Measurements from ENCODE around the gene FAM222A.

FAM222A gene

GRCh38 chr12:109725321-109726105 lies 11.9 kb downstream of the FAM222A start:
- no peak for DNase-seq (ENCODE audit: low spot score)

- no peak for DNase-seq (ENCODE audit: low spot score)
Observed at GRCh38 chr12:109726106-109726497, 12.5 kb downstream of the FAM222A start.

GRCh38 chr12:109726511-109727038 lies 12.9 kb downstream of the FAM222A start:
- no peak for DNase-seq (ENCODE audit: low spot score)

- no peak for DNase-seq (ENCODE audit: low spot score)
Observed at GRCh38 chr12:109727039-109727723, 13.6 kb downstream of the FAM222A start.

GRCh38 chr12:109727746-109728726 lies 14.4 kb downstream of the FAM222A start:
- no peak for DNase-seq (ENCODE audit: low spot score)

GRCh38 chr12:109728921-109729320 lies 15.3 kb downstream of the FAM222A start:
- no peak for DNase-seq (ENCODE audit: low spot score)

- no peak for DNase-seq (ENCODE audit: low spot score)
Observed at GRCh38 chr12:109729371-109729781, 15.8 kb downstream of the FAM222A start.

- DNase-seq (ENCODE audit: low spot score) = no peak
Observed at GRCh38 chr12:109729801-109730200, 16.2 kb downstream of the FAM222A start.

- DNase-seq (ENCODE audit: low spot score) = no peak
Observed at GRCh38 chr12:109730306-109731145, 16.9 kb downstream of the FAM222A start.

GRCh38 chr12:109731231-109731731 lies 17.7 kb downstream of the FAM222A start:
- DNase-seq (ENCODE audit: low spot score) = no peak

- no peak for DNase-seq (ENCODE audit: low spot score)
Observed at GRCh38 chr12:109731806-109732205, 18.2 kb downstream of the FAM222A start.

- no peak for DNase-seq (ENCODE audit: low spot score)
Observed at GRCh38 chr12:109732321-109733305, 19.0 kb downstream of the FAM222A start.

GRCh38 chr12:109734219-109735000 lies 20.8 kb downstream of the FAM222A start:
- peak; percentile 68 for DNase-seq (ENCODE audit: low spot score)

GRCh38 chr12:109735051-109735521 lies 21.5 kb downstream of the FAM222A start:
- DNase-seq (ENCODE audit: low spot score) = no peak

GRCh38 chr12:109735825-109736551 lies 22.4 kb downstream of the FAM222A start:
- no peak for DNase-seq (ENCODE audit: low spot score)

- peak; percentile 92 for DNase-seq (ENCODE audit: low spot score)
Observed at GRCh38 chr12:109736552-109737108, 23.0 kb downstream of the FAM222A start.

GRCh38 chr12:109737126-109737525 lies 23.5 kb downstream of the FAM222A start:
- DNase-seq (ENCODE audit: low spot score) = no peak

- DNase-seq (ENCODE audit: low spot score) = no peak
Observed at GRCh38 chr12:109737631-109738030, 24.0 kb downstream of the FAM222A start.
